Activated CD4-positive, alpha-beta memory T cell treated with anti-CD3 and anti-CD28 coated beads for 36 hours (primary cell): ENCODE data around the gene RIN1. TPM values are rescaled to one million over a fixed set of nuclear protein-coding genes. Genes with fewer than 3 reads are reported as not detected.
"Not testable (repeated sequence)": the region's sequence is repeated elsewhere in the genome, so short reads cannot be mapped to it uniquely, and the experiment has no call there.

Source experiments
- CTCF ChIA-PET: fragments of 350-600 bp; sonication (Branson Sonifier 250); formaldehyde crosslinking; loops from one replicate; lab custom pipeline; 2021; ENCODE audit warnings: antibody characterized with exemption, inconsistent platforms; lab: Charles Lee
- POLR2A ChIA-PET: fragments of 350-600 bp; sonication (Branson Sonifier 250); formaldehyde crosslinking; loops from one replicate; lab custom pipeline; 2021; ENCODE audit warnings: antibody characterized with exemption; lab: Charles Lee
- DNase-seq: peaks from one replicate; pipeline ENCODE4 v3.0.0-alpha.2; 2020
- H3K27ac Mint-ChIP-seq: one replicate; pipeline ENCODE4 v1.8.0; 2021; ENCODE audit warnings: mixed read lengths
- H3K27me3 Mint-ChIP-seq: one replicate; pipeline ENCODE4 v1.8.0; 2021; ENCODE audit warnings: mixed read lengths
- H3K36me3 Mint-ChIP-seq: one replicate; pipeline ENCODE4 v1.8.0; 2021; ENCODE audit warnings: mixed read lengths
- H3K4me1 Mint-ChIP-seq: one replicate; pipeline ENCODE4 v1.8.0; 2021; ENCODE audit warnings: low read depth, mixed read lengths
- H3K4me3 Mint-ChIP-seq: one replicate; pipeline ENCODE4 v1.8.0; 2021; ENCODE audit warnings: mild to moderate bottlenecking, mixed read lengths
- H3K9me3 Mint-ChIP-seq: one replicate; pipeline ENCODE4 v1.8.0; 2021; ENCODE audit warnings: mixed read lengths
- intact Hi-C: fragments of 100-400 bp; cut with micrococcal nuclease; formaldehyde crosslinking; loops from one replicate; pipeline ENCODE4 v1.15.1; 2023
- total RNA-seq, 2 experiments: library from RNA; stranded (reverse); gene quantifications; one replicate each; pipeline ENCODE4 v1.2.3, GENCODE V29; 2021

The RIN1 gene
- 1 to 10 TPM; 1.0 to 1.6 TPM for total RNA-seq

- Mint-ChIP-seq H3K36me3 (peaks cover 15% of the 10 kb centered on the region), H3K27me3 (no peaks in the 10 kb centered on the region), H3K4me1 (peaks cover 22% of the 10 kb centered on the region), H3K9me3 (no peaks in the 10 kb centered on the region), H3K4me3 (peak within 1 kb of the TSS; percentile 61), H3K27ac (peak within 1 kb of the TSS; percentile 23)
- peak; percentile 84 for DNase-seq
- intact Hi-C loops, result no loop called here
- POLR2A ChIA-PET, result no interaction called here
- CTCF ChIA-PET, result interaction anchor here (0.7 to 3.1 kb wide), 4 partner anchors 8 to 54 kb away, joined by 3 to 30 read pairs (median 4); partner anchors contain the start of gene BRMS1
Measured at GRCh38 chr11:66336234-66337102, at the start of gene RIN1. Gene RIN1, minus strand, starts transcription at chr11:66336434. Its CDS starts 32 bp downstream, at chr11:66336402.

GRCh38 chr11:66384316-66384715 lies 48.1 kb upstream of the RIN1 start:
- intact Hi-C loops, H3K9me3 Mint-ChIP-seq, H3K27ac Mint-ChIP-seq, H3K4me3 Mint-ChIP-seq, DNase-seq, H3K27me3 Mint-ChIP-seq, H3K36me3 Mint-ChIP-seq, H3K4me1 Mint-ChIP-seq: not testable (repeated sequence)
- ChIA-PET CTCF (interaction anchor here (2.6 kb wide), 1 partner anchor 13 kb away, joined by 26 read pairs; the partner anchor contains the start of gene SLC29A2), POLR2A (interaction anchor here (0.5 kb wide), 1 partner anchor 33 kb away, joined by 3 read pairs; no protein-coding TSS in a partner anchor)

- peak; percentile 20 for DNase-seq
- H3K4me1 Mint-ChIP-seq, H3K4me3 Mint-ChIP-seq, H3K27me3 Mint-ChIP-seq, H3K9me3 Mint-ChIP-seq, H3K27ac Mint-ChIP-seq, intact Hi-C loops, H3K36me3 Mint-ChIP-seq: not testable (repeated sequence)
- CTCF ChIA-PET, result interaction anchor here (1.1 to 1.9 kb wide), 3 partner anchors 16 to 59 kb away, joined by 3 to 7 read pairs (median 7); partner anchors contain the start of gene MRPL11
- POLR2A ChIA-PET, result interaction anchor here (0.8 kb wide), 1 partner anchor 8 kb away, joined by 3 read pairs; no protein-coding TSS in a partner anchor
Measured at GRCh38 chr11:66380264-66380663, 44.0 kb upstream of the RIN1 start.

DNA sequence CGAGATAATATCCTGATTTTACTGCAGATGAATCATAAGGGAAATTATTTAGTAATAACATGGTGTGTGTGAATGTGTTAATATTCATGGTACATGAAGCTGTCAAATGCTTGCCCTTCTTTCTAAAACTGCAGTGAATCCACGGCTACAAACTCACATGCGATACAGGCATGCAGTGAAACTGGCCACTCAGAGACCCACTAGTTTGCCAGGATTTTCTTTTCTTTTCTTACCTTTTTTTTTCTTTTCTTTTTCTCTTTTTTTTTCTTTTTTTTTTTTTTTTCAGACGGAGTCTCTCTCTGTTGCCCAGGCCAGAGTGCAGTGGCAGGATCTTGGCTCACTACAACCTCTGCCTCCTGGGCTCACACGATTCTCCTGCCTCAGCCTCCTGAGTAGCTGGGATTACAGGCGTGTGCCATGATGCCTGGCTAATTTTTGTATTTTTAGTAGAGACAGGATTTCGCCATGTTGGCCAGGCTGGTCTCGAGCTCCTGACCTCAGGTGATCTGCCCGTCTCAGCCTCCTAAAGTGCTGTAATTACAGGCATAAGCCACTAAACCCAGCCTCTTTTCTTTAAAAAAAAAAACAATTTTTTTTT lies 37.6 kb upstream of the RIN1 start:
- DNase-seq, H3K4me3 Mint-ChIP-seq, H3K27me3 Mint-ChIP-seq, H3K27ac Mint-ChIP-seq, H3K9me3 Mint-ChIP-seq, H3K36me3 Mint-ChIP-seq, POLR2A ChIA-PET: not testable (repeated sequence)
- peaks cover 16% of the 10 kb centered on the region for H3K4me1 Mint-ChIP-seq
- intact Hi-C loops, result loop anchor here (2.0 kb wide), 1 partner anchor 13 kb away; no protein-coding TSS in a partner anchor
- CTCF ChIA-PET, result interaction anchor here (1.2 kb wide), 2 partner anchors 12 to 16 kb away, joined by 3 to 4 read pairs; no protein-coding TSS in a partner anchor

GRCh38 chr11:66373265-66373664 lies 37.0 kb upstream of the RIN1 start:
- Mint-ChIP-seq H3K27me3 (no peaks in the 10 kb centered on the region), H3K4me3 (no peak overlapping the region), H3K27ac (no peak overlapping the region), H3K9me3 (no peaks in the 10 kb centered on the region), H3K4me1 (peaks cover 16% of the 10 kb centered on the region), H3K36me3 (peaks cover 6% of the 10 kb centered on the region)
- no peak for DNase-seq
- CTCF ChIA-PET, result interaction anchor here (1.2 kb wide), 1 partner anchor 13 kb away, joined by 3 read pairs; no protein-coding TSS in a partner anchor
- intact Hi-C loops, result loop anchor here (2.0 kb wide), 1 partner anchor 14 kb away; no protein-coding TSS in a partner anchor
- POLR2A ChIA-PET, result no interaction called here

- H3K36me3 Mint-ChIP-seq, result peaks cover 9% of the 10 kb centered on the region
- peaks cover 16% of the 10 kb centered on the region for H3K4me1 Mint-ChIP-seq
- intact Hi-C loops, result loop anchor here (1.0 to 2.0 kb wide), 2 partner anchors 15 to 60 kb away; no protein-coding TSS in a partner anchor
- H3K27ac Mint-ChIP-seq, result peak within 1 kb of the TSS; percentile 86
- no peaks in the 10 kb centered on the region for H3K9me3 Mint-ChIP-seq
- POLR2A ChIA-PET, result interaction anchor here (0.6 to 2.4 kb wide), 7 partner anchors 8 to 521 kb away, joined by 3 to 5 read pairs (median 3); partner anchors contain the start of gene MRPL11
- CTCF ChIA-PET, result interaction anchor here (1.1 to 2.9 kb wide), 5 partner anchors 9 to 60 kb away, joined by 5 to 26 read pairs (median 14); no protein-coding TSS in a partner anchor
- peak; percentile 90 for DNase-seq
- H3K4me3 Mint-ChIP-seq, result peak within 1 kb of the TSS; percentile 83
- no peaks in the 10 kb centered on the region for H3K27me3 Mint-ChIP-seq
Measured at GRCh38 chr11:66371627-66372415, 35.6 kb upstream of the RIN1 start, which contains the start of gene SLC29A2. Gene SLC29A2, minus strand, starts transcription at chr11:66371760. Its CDS starts 169 bp downstream, at chr11:66371591.

DNA sequence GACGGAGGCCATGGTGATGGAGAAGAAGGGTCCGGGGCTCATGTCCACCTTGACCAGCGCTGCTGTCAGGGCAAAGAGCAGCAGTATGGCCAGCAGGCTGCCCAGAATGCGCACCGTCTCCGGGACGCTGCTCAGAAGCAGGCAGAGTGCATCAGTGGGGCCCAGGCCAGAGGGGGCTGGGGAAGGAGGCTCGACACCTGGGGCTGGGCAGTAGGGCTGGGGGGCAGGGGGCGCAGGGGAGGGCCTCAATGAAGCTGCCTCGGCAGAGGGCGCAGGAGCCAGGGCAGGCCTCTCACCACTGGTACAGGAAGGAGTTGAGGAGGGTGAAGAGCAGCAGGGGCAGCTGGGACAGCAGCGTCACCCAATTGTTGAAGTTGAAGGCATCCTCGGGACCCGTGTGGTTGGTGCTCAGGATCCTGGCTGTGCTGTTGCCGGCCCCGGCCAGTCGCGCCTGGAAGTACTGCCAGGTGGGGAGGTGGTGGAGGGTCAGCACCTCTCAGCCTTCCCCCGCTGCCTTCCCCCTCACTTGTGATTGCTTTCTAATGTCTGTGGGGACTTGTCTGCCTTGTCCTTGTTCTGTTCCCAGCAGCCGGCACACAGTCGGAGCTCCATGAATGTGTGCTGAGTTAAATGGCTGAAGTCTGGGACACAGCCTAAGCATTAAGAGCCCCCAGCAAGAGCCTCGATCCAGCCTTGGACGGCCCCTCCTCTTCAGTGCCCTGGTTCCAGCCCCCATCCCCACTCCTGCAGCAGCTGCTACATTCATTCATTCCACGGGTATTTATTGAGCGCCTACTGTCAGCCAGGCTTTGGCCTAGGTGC lies 33.0 kb upstream of the RIN1 start:
- intact Hi-C loops, result no loop called here
- Mint-ChIP-seq H3K9me3 (no peaks in the 10 kb centered on the region), H3K27me3 (no peaks in the 10 kb centered on the region), H3K36me3 (peaks cover 9% of the 10 kb centered on the region), H3K4me1 (peaks cover 16% of the 10 kb centered on the region), H3K27ac (no peak overlapping the region), H3K4me3 (peak overlapping the region; percentile 83)
- no peak for DNase-seq
- ChIA-PET POLR2A (no interaction called here), CTCF (interaction anchor here (1.2 kb wide), 1 partner anchor 17 kb away, joined by 3 read pairs; no protein-coding TSS in a partner anchor)

DNA sequence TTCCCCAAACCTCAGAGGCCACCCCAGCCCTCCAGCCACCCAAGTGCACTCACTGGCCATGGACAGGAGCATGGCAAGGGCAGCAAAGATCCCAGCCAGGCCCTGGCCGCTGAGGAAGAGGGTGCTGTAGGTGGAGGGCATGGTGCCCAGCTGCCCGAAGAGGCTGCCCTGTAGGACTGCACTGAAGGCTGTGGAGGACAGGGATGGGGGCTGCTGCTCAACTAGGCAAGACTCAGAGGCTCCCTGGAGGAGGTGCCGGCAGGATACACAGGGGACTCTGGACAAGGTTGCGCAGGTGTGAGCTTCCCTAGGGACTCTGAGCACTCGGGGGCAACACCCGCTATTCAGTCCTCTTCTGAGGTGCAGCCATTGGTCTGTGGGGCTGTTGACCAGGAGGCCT lies 32.2 kb upstream of the RIN1 start:
- CTCF ChIA-PET, result no interaction called here
- intact Hi-C loops, result no loop called here
- Mint-ChIP-seq H3K36me3 (peaks cover 9% of the 10 kb centered on the region), H3K27me3 (no peaks in the 10 kb centered on the region), H3K4me3 (no peak overlapping the region), H3K4me1 (peaks cover 16% of the 10 kb centered on the region), H3K27ac (no peak overlapping the region), H3K9me3 (no peaks in the 10 kb centered on the region)
- DNase-seq, result no peak
- POLR2A ChIA-PET, result no interaction called here

DNA sequence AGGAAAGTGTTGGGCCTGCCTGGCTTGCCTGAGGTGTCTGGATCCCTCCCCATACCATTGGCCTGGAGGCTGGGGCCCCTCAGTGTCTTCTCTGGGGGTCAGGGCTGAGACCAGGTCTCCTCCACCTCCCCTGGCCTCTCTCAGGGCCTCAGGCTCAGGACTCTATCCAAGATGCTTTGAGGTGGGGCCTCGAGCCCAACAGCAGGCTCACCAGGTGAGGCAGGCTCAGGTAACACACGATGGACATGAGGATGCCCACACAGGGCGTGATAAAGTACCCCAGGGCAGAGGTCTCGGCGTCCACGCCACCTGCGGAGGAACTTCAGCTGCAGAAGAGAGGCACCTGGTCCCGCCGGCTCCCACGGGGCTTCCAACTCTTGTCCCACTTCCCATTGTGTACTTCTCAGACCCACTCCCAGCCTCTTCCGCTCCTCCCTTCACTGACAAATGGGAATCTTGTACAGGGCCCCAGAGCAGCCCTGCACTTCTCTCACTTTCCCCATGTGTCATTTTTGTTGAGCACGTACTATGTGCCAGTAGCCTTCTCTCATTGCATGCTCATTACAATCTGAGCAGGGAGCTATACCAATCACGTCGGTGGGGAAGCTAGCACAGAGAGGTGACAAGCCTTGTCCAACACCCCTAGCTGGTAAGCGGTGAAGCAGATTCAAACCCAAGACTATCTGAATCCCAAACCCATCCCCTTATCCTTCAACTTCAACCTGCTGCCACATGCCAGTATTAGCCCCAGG lies 31.5 kb upstream of the RIN1 start:
- H3K36me3 Mint-ChIP-seq, result peaks cover 9% of the 10 kb centered on the region
- no peak for DNase-seq
- H3K9me3 Mint-ChIP-seq, result no peaks in the 10 kb centered on the region
- POLR2A ChIA-PET, result no interaction called here
- H3K27me3 Mint-ChIP-seq, result no peaks in the 10 kb centered on the region
- peaks cover 15% of the 10 kb centered on the region for H3K4me1 Mint-ChIP-seq
- intact Hi-C loops, result no loop called here
- H3K4me3 Mint-ChIP-seq, result no peak overlapping the region
- CTCF ChIA-PET, result interaction anchor here (2.4 kb wide), 1 partner anchor 19 kb away, joined by 12 read pairs; no protein-coding TSS in a partner anchor
- no peak overlapping the region for H3K27ac Mint-ChIP-seq

GRCh38 chr11:66366844-66367477 lies 30.7 kb upstream of the RIN1 start:
- Mint-ChIP-seq H3K36me3 (peaks cover 9% of the 10 kb centered on the region), H3K4me3 (no peak overlapping the region), H3K4me1 (peaks cover 12% of the 10 kb centered on the region), H3K27me3 (no peaks in the 10 kb centered on the region), H3K9me3 (no peaks in the 10 kb centered on the region), H3K27ac (no peak overlapping the region)
- ChIA-PET POLR2A (no interaction called here), CTCF (interaction anchor here (0.5 to 2.4 kb wide), 5 partner anchors 20 to 190 kb away, joined by 3 to 12 read pairs (median 4); partner anchors contain the start of gene BRMS1)
- DNase-seq, result no peak
- intact Hi-C loops, result no loop called here
